Measurements from ENCODE around the gene LRRC10B.
"Not testable (repeated sequence)": the region's sequence is repeated elsewhere in the genome, so short reads cannot be mapped to it uniquely, and the experiment has no call there.

The LRRC10B gene

GRCh38 chr11:61507962-61508861, at the start of gene LRRC10B:
Gene LRRC10B (plus strand): TSS chr11:61508749. CDS start chr11:61508999, 250 bp downstream.
- DNase-seq (ENCODE audit: insufficient read length, low spot score) (no peak), FAIRE-seq (no peak)
- no peak for TF ChIP-seq POLR2A (IDR thresholded peaks at IDR 0.05; ENCODE audit: low read depth, low read length)

DNA sequence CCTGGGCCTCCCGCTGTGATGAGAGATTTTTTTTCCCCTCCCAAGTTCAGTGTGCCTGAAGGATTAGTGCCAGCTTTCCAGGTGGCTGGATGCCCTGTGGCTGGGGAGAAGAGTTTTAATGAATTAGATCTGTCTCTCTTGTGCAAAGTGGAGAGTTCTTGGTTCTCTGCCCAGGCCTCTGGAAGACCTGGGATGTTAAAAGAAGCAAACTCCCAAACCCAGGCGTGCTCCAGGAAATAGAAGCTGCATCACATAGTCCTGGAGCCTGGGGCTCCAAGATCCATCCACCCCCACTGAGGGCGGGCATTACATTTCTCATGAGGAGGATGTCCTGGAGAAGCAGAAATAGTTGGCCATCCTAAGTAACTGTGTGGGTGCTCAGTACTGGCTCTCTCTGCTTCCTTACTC, 48.1 kb upstream of the LRRC10B start:
- TF ChIP-seq POLR2A (IDR thresholded peaks at IDR 0.05; ENCODE audit: low read depth, low read length) = no peak
- DNase-seq (ENCODE audit: insufficient read length, low spot score) (no peak), FAIRE-seq (no peak)

DNA sequence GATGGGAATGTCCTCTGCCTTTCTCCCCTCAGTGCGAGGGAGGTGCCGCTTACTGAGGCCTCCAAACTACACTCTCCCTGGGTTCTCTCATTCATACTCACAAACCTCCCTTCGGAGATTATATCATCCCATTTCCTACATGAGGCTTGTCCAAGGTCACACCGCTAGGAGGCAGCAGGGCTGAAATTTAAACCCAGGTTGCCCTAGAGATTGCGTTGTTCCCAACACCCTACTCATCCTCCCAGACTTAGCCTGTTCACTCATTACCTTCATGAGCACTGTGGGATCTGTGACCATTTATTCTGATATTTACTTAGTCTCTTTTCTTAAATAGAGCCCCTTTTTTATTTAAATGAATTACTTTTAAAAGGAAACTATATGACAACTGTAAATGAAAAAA, 47.6 kb upstream of the LRRC10B start:
- TF ChIP-seq POLR2A (IDR thresholded peaks at IDR 0.05; ENCODE audit: low read depth, low read length) = no peak
- DNase-seq (ENCODE audit: insufficient read length, low spot score) (no peak), FAIRE-seq (no peak)

DNA sequence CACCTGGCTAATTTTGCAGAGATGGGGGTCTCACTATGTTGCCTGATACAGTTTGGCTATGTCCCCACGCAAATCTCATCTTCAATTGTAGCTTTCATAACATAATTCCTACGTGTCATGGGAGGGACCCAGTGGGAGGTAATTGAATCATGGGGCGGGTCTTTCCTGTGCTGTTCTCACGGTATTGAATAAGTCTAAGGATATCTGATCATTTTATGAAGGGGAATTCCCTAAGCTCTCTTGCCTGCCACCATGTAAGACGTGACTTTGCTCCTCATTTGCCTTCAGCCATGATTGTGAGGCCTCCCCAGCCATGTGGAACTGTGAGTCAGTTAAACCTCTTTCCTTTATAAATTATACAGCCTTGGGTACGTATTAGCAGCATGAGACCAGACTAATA, 40.9 kb upstream of the LRRC10B start:
- not testable (repeated sequence) for FAIRE-seq; DNase-seq (ENCODE audit: insufficient read length, low spot score)

- no peak for FAIRE-seq
These were observed 40.5 kb upstream of the LRRC10B start for GRCh38 chr11:61468002-61468401.

GRCh38 chr11:61472282-61472681, 36.3 kb upstream of the LRRC10B start:
- no peak for FAIRE-seq
- DNase-seq (ENCODE audit: insufficient read length, low spot score) = no peak

More at GRCh38 chr11:61468002-61468401, 40.5 kb upstream of the LRRC10B start:
- TF ChIP-seq POLR2A (IDR thresholded peaks at IDR 0.05; ENCODE audit: low read depth, low read length) = no peak
- DNase-seq (ENCODE audit: insufficient read length, low spot score) = no peak

GRCh38 chr11:61472868-61473267, 35.7 kb upstream of the LRRC10B start:
- TF ChIP-seq POLR2A (IDR thresholded peaks at IDR 0.05; ENCODE audit: low read depth, low read length) = no peak
- FAIRE-seq = no peak

More at GRCh38 chr11:61472282-61472681, 36.3 kb upstream of the LRRC10B start:
- TF ChIP-seq POLR2A (IDR thresholded peaks at IDR 0.05; ENCODE audit: low read depth, low read length) = no peak

GRCh38 chr11:61473370-61474012, 35.1 kb upstream of the LRRC10B start:
- DNase-seq (ENCODE audit: insufficient read length, low spot score) (no peak), FAIRE-seq (no peak)
- TF ChIP-seq POLR2A (IDR thresholded peaks at IDR 0.05; ENCODE audit: low read depth, low read length) = no peak

More at GRCh38 chr11:61472868-61473267, 35.7 kb upstream of the LRRC10B start:
- no peak for DNase-seq (ENCODE audit: insufficient read length, low spot score)

DNA sequence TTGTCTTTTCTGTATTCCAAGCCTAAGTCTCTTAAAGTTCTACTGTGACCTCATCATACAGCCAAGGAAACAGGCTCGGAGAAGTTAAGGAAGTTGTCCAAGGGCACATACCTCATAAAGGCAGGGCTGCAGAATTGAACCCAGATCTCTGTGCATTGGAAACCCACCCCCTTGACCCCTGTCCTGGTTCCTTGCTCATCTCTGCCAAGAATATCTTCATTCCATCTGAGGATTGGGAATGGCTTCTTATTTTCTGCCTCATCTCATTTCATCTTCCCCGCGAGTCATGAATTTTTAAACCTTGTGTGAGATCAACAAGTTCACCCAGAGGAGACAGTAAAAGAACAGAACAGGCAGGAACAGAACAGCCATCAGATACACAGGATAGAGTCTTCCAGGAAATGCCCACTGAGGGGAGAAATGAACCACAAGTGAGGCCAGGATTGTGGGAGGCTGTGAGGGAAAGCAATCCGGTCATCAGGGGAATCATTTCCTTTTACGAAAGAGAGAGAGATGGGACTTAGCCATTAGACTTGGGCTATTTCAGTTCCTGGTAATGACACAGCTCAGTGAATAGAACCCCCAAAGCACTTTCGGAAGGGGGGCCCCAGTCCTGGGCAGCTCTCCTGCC, 34.4 kb upstream of the LRRC10B start:
- FAIRE-seq = no peak
- no peak for TF ChIP-seq POLR2A (IDR thresholded peaks at IDR 0.05; ENCODE audit: low read depth, low read length)
- DNase-seq (ENCODE audit: insufficient read length, low spot score) = no peak

- TF ChIP-seq POLR2A (IDR thresholded peaks at IDR 0.05; ENCODE audit: low read depth, low read length) = no peak
- FAIRE-seq = no peak
- no peak for DNase-seq (ENCODE audit: insufficient read length, low spot score)
These were observed 33.1 kb upstream of the LRRC10B start for GRCh38 chr11:61475433-61475832.

- no peak for DNase-seq (ENCODE audit: insufficient read length, low spot score)
- TF ChIP-seq POLR2A (IDR thresholded peaks at IDR 0.05; ENCODE audit: low read depth, low read length) = no peak
- no peak for FAIRE-seq
These were observed 32.2 kb upstream of the LRRC10B start for GRCh38 chr11:61476371-61476770.

GRCh38 chr11:61477126-61477525, 31.4 kb upstream of the LRRC10B start:
- DNase-seq (ENCODE audit: insufficient read length, low spot score) = no peak

GRCh38 chr11:61477727-61478148, 30.8 kb upstream of the LRRC10B start:
- TF ChIP-seq POLR2A (IDR thresholded peaks at IDR 0.05; ENCODE audit: low read depth, low read length) = no peak
- DNase-seq (ENCODE audit: insufficient read length, low spot score) (peak; percentile 50), FAIRE-seq (no peak)

More at GRCh38 chr11:61477126-61477525, 31.4 kb upstream of the LRRC10B start:
- FAIRE-seq = no peak
- no peak for TF ChIP-seq POLR2A (IDR thresholded peaks at IDR 0.05; ENCODE audit: low read depth, low read length)

- DNase-seq (ENCODE audit: insufficient read length, low spot score); FAIRE-seq: not testable (repeated sequence)
These were observed 29.0 kb upstream of the LRRC10B start for GRCh38 chr11:61479360-61480058.
